GM12878 (cell line): ENCODE data around the gene ABHD2. TPM values are rescaled to one million over a fixed set of nuclear protein-coding genes. Genes with fewer than 3 reads are reported as not detected.

Source experiments
- ATAC-seq: fragments of 200-7000 bp; cut with Tn5 transposase; 3 replicates; pipeline ENCODE4 v1.9.1; 2020; ENCODE audit warnings: mild to moderate bottlenecking, moderate library complexity
- BruUV-seq: library from RNA; stranded (reverse); fragments of 400-500 nt; replicated peaks from 2 replicates; lab custom pipeline; 2021; lab: Mats Ljungman, UMichigan
- CTCF ChIA-PET: fragments of 300-600 bp; sonication (Branson Sonifier 250); formaldehyde crosslinking; extraction: SDS; loops from one replicate; lab custom pipeline; 2021; ENCODE audit warnings: inconsistent platforms; lab: Yijun Ruan, JAX
- POLR2A ChIA-PET: fragments of 350-600 bp; formaldehyde crosslinking; extraction: SDS; loops from one replicate; lab custom pipeline; 2021; ENCODE audit warnings: inconsistent platforms; lab: Charles Lee
- RAD21 ChIA-PET: fragments of 300-600 bp; sonication (Branson Sonifier 250); formaldehyde crosslinking; loops from one replicate; lab custom pipeline; 2023; ENCODE audit warnings: antibody characterized with exemption; ENCODE audit not compliant: unreplicated experiment; lab: Charles Lee
- SMC1A ChIA-PET: fragments of 300-600 bp; sonication (Branson Sonifier 250); formaldehyde crosslinking; loops from one replicate; lab custom pipeline; 2023; ENCODE audit not compliant: unreplicated experiment, uncharacterized antibody; lab: Charles Lee
- DNase-seq: peaks from one replicate; pipeline ENCODE4 v3.0.0-alpha.2; 2011; ENCODE audit warnings: low read depth, low spot score
- FAIRE-seq: peaks from 3 replicates; lab custom pipeline; 2011; peaks lifted over from hg19 to GRCh38; lab: Jason Lieb, UNC
- H2AFZ ChIP-seq: 2 replicates; pipeline ENCODE4 v1.6.0; 2011; ENCODE audit warnings: low read depth, low read length, control low read depth; ENCODE audit not compliant: control insufficient read depth
- H3K27ac ChIP-seq: 2 replicates; pipeline ENCODE4 v1.5.1; 2011; ENCODE audit warnings: control low read depth; ENCODE audit not compliant: control insufficient read depth, insufficient read depth
- H3K27me3 ChIP-seq, 2 experiments: replicated peaks in 1 of 2; 2 replicates each; pipeline versions ENCODE4 v1.6.0 to v1.6.1; 2011; ENCODE audit warnings: low read length in 1 of 2; ENCODE audit not compliant: control insufficient read depth in 2 of 2, insufficient read depth in 2 of 2
- H3K36me3 ChIP-seq, 2 experiments: 2 replicates each; pipeline ENCODE4 v1.5.1; 2011; ENCODE audit warnings: low read length in 1 of 2; ENCODE audit not compliant: control insufficient read depth in 2 of 2, insufficient read depth in 2 of 2
- H3K4me1 ChIP-seq: 2 replicates; pipeline ENCODE4 v1.6.1; 2011; ENCODE audit warnings: mild to moderate bottlenecking, low read length, moderate library complexity, mixed read lengths; ENCODE audit not compliant: control insufficient read depth, insufficient read depth
- H3K4me2 ChIP-seq: 2 replicates; pipeline ENCODE4 v1.6.0; 2011; ENCODE audit warnings: control low read depth; ENCODE audit not compliant: control insufficient read depth, insufficient read depth
- H3K4me3 ChIP-seq: fragments of 200-600 bp; sonication (generic); 2 replicates; pipeline ENCODE4 v1.5.1; 2016
- H3K79me2 ChIP-seq: 2 replicates; pipeline ENCODE4 v1.6.0; 2011; ENCODE audit warnings: low read length; ENCODE audit not compliant: control insufficient read depth, insufficient read depth
- H3K9ac ChIP-seq: 2 replicates; pipeline ENCODE4 v1.8.0; 2011; ENCODE audit warnings: low read length, control low read depth, mixed read lengths; ENCODE audit not compliant: control insufficient read depth, insufficient read depth
- H3K9me3 ChIP-seq: replicated peaks from 3 replicates; pipeline ENCODE4 v1.5.1; 2011; ENCODE audit warnings: mild to moderate bottlenecking, low read length; ENCODE audit not compliant: control insufficient read depth, insufficient read depth
- H4K20me1 ChIP-seq: 2 replicates; pipeline ENCODE4 v1.6.0; 2011; ENCODE audit not compliant: control insufficient read depth, insufficient read depth
- BCL3 ChIP-seq: IDR thresholded peaks from 2 replicates; pipeline ENCODE4 v1.6.1; 2011; ENCODE audit warnings: borderline replicate concordance, low read depth, mild to moderate bottlenecking, moderate library complexity, low read length; ENCODE audit not compliant: insufficient read depth, poor library complexity, severe bottlenecking
- CBX5 ChIP-seq: sonication (generic); IDR thresholded peaks from 2 replicates; pipeline ENCODE4 v1.6.1; 2016; ENCODE audit warnings: low read depth, moderate library complexity, mild to moderate bottlenecking, inconsistent platforms
- EP300 ChIP-seq, 2 experiments: fragments of 150-350 bp in 1 of 2; IDR thresholded peaks; 2 replicates each; pipeline ENCODE4 v1.6.1; 2011 to 2012; ENCODE audit warnings: low read depth in 2 of 2, low read length in 2 of 2, borderline replicate concordance in 1 of 2, improper control_type of control experiment in 1 of 2, inconsistent platforms in 1 of 2; ENCODE audit not compliant: control insufficient read depth in 1 of 2
- KDM1A ChIP-seq: fragments of 200-600 bp; sonication (generic); IDR thresholded peaks from 2 replicates; pipeline ENCODE4 v1.6.1; 2016; ENCODE audit warnings: borderline replicate concordance
- MYB ChIP-seq: fragments of 150-350 bp; IDR thresholded peaks from 2 replicates; pipeline ENCODE4 v1.6.1; 2014; ENCODE audit warnings: mild to moderate bottlenecking, low read depth, low read length, borderline replicate concordance
- MYC ChIP-seq: IDR thresholded peaks from 2 replicates; pipeline ENCODE4 v1.6.1; 2011; ENCODE audit warnings: mild to moderate bottlenecking, low read length, moderate library complexity, inconsistent platforms; ENCODE audit not compliant: insufficient read depth, insufficient replicate concordance, insufficient read length, severe bottlenecking
- NR2F1 ChIP-seq: fragments of 450-650 bp; conservative IDR thresholded peaks from 2 replicates; pipeline ENCODE4 v1.6.1; 2017; ENCODE audit warnings: mild to moderate bottlenecking
- SREBF2 ChIP-seq: IDR thresholded peaks from 2 replicates; pipeline ENCODE4 v1.6.1; 2012; ENCODE audit warnings: mild to moderate bottlenecking, low read length
- ZNF274 ChIP-seq: IDR thresholded peaks from one replicate; pipeline ENCODE4 v1.8.0; 2011; ENCODE audit not compliant: insufficient read length, insufficient read depth
- WGBS: methylation state at CpG from one replicate; pipeline ENCODE4 v1.1.6; 2016; ENCODE audit warnings: low lambda C conversion rate; ENCODE audit not compliant: insufficient replicate concordance, insufficient coverage; ENCODE audit errors: missing lambda C conversion rate; 5-methylcytosine and 5-hydroxymethylcytosine counted together
- in situ Hi-C: fragments of 300-500 bp; cut with MboI; formaldehyde crosslinking; loops from 9 replicates; pipeline ENCODE4 v1.14.3; 2018; ENCODE audit warnings: mixed read lengths
- intact Hi-C: fragments of 100-400 bp; cut with micrococcal nuclease; formaldehyde crosslinking; loops from one replicate; pipeline ENCODE4 v1.14.2; 2022; ENCODE audit not compliant: unreplicated experiment
- polyA plus RNA-seq, 11 experiments: library from polyadenylated mRNA; depleted of rRNA in 4 of 11; unstranded in 6 of 11; stranded (reverse) in 5 of 11; fragments of >200 nt; fragmentation: Nextera tagmentation in 4 of 11; fragmentation: Illumina TruSeq in 1 of 11; extraction: Ambion mirVana in 4 of 11; extraction: Trizol in 1 of 11; gene quantifications; 1 replicate in 1 of 11; 2 replicates in 10 of 11; pipeline versions ENCODE4 v1.2.1 to v1.2.3, GENCODE V29; 2011 to 2016; ENCODE audit warnings: inconsistent platforms in 2 of 11, missing spikeins in 2 of 11, low read depth in 1 of 11
- total RNA-seq, 4 experiments: library from RNA; depleted of rRNA in 3 of 4; stranded (reverse); fragments of >200 nt in 3 of 4; fragmentation: Illumina TruSeq in 1 of 4; extraction: Trizol in 1 of 4; gene quantifications; 2 replicates each; pipeline versions ENCODE4 v1.2.1 to v1.2.3, GENCODE V29; 2013 to 2021
- TF ChIP-seq, protein P1 (sequence below): IDR thresholded peaks from 2 replicates; pipeline ENCODE4 v1.6.1; 2012; ENCODE audit warnings: improper control_type of control experiment, low read depth, low read length; ENCODE audit not compliant: insufficient replicate concordance

Gene ABHD2
- total and polyA plus RNA-seq, 10 of the 15 experiments (the other 5 are each of a cell fraction or from before 2014, with no cell fraction given), result 1.2 to 33.6 (median 20.4) TPM

GRCh38 chr15:89198934-89199333 lies 110.7 kb downstream of the ABHD2 start:
- Histone ChIP-seq H2AFZ (no peak overlapping the region), H4K20me1 (no peaks in the 10 kb centered on the region), H3K9ac (no peak overlapping the region), H3K36me3 (peaks cover 0 to 5% of the 10 kb centered on the region in 2 experiments; a peak in 2 of 4 replicates), H3K4me2 (no peak overlapping the region), H3K9me3 (no peaks in the 10 kb centered on the region), H3K4me3 (no peak overlapping the region), H3K27ac (no peak overlapping the region), H3K4me1 (no peaks in the 10 kb centered on the region), H3K27me3 (no peaks in the 10 kb centered on the region), H3K79me2 (no peaks in the 10 kb centered on the region)
- intact Hi-C loops (no loop called here), in situ Hi-C loops (no loop called here)
- ChIA-PET RAD21 (no interaction called here), SMC1A (interaction anchor here (1.1 to 1.3 kb wide), 2 partner anchors 27 to 141 kb away, joined by 3 read pairs; no protein-coding TSS in a partner anchor), POLR2A (no interaction called here), CTCF (interaction anchor here (0.6 to 8.1 kb wide), 7 partner anchors 8 to 166 kb away, joined by 3 to 47 read pairs (median 3); no protein-coding TSS in a partner anchor)
- no peak for DNase-seq
- WGBS, result 96% methylated on average over 3 of the region's 3 CpGs
- TF ChIP-seq KDM1A (no peak), MYB (no peak), ZNF274 (no peak), MYC (no peak)
- FAIRE-seq, result no peak
- BruUV-seq, result no TSS peak
- ATAC-seq, result no peak

DNA sequence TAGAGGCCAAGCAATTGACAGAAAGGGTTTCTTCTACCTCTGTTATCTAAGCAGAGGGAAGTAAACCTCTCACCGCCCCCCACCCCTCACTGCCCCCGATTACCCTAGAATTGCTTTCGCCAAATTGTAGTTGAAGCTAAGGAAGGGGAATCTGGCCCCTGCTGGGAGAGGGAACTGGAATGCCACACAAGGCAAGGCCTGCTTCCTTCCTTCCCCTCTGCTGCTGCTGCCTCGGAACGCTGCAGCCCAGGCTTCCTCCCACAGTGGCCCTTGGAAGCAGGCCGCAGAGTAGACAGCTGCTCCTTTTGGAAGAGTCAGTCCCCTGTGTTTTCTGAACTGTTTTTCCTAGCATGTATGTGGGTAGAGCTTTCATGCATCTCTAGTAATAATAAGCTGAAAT lies 111.5 kb downstream of the ABHD2 start:
- ChIA-PET RAD21 (no interaction called here), POLR2A (no interaction called here), SMC1A (no interaction called here), CTCF (interaction anchor here (1.0 to 1.1 kb wide), 2 partner anchors 21 to 29 kb away, joined by 3 read pairs; no protein-coding TSS in a partner anchor)
- intact Hi-C loops, result loop anchor here (10.0 kb wide), 1 partner anchor 105 kb away; no protein-coding TSS in a partner anchor
- FAIRE-seq (no peak), ATAC-seq (no peak), DNase-seq (no peak)
- in situ Hi-C loops, result no loop called here
- H3K4me3 ChIP-seq, result no peak overlapping the region
- WGBS, result 79% methylated on average over 6 of the region's 6 CpGs
- no TSS peak for BruUV-seq
- no peaks in the 10 kb centered on the region for H3K79me2 ChIP-seq
- H3K9ac ChIP-seq, result no peak overlapping the region
- H3K36me3 ChIP-seq, result peaks cover 0 to 5% of the 10 kb centered on the region in 2 experiments; a peak in 2 of 4 replicates
- H3K27ac ChIP-seq, result no peak overlapping the region
- no peak overlapping the region for H2AFZ ChIP-seq
- no peaks in the 10 kb centered on the region for H3K4me1 ChIP-seq
- no peaks in the 10 kb centered on the region for H3K27me3 ChIP-seq
- no peaks in the 10 kb centered on the region for H4K20me1 ChIP-seq
- no peaks in the 10 kb centered on the region for H3K9me3 ChIP-seq
- H3K4me2 ChIP-seq, result no peak overlapping the region
- no peak for TF ChIP-seq CBX5
- no peak for TF ChIP-seq NR2F1
- TF ChIP-seq, protein P1, sequence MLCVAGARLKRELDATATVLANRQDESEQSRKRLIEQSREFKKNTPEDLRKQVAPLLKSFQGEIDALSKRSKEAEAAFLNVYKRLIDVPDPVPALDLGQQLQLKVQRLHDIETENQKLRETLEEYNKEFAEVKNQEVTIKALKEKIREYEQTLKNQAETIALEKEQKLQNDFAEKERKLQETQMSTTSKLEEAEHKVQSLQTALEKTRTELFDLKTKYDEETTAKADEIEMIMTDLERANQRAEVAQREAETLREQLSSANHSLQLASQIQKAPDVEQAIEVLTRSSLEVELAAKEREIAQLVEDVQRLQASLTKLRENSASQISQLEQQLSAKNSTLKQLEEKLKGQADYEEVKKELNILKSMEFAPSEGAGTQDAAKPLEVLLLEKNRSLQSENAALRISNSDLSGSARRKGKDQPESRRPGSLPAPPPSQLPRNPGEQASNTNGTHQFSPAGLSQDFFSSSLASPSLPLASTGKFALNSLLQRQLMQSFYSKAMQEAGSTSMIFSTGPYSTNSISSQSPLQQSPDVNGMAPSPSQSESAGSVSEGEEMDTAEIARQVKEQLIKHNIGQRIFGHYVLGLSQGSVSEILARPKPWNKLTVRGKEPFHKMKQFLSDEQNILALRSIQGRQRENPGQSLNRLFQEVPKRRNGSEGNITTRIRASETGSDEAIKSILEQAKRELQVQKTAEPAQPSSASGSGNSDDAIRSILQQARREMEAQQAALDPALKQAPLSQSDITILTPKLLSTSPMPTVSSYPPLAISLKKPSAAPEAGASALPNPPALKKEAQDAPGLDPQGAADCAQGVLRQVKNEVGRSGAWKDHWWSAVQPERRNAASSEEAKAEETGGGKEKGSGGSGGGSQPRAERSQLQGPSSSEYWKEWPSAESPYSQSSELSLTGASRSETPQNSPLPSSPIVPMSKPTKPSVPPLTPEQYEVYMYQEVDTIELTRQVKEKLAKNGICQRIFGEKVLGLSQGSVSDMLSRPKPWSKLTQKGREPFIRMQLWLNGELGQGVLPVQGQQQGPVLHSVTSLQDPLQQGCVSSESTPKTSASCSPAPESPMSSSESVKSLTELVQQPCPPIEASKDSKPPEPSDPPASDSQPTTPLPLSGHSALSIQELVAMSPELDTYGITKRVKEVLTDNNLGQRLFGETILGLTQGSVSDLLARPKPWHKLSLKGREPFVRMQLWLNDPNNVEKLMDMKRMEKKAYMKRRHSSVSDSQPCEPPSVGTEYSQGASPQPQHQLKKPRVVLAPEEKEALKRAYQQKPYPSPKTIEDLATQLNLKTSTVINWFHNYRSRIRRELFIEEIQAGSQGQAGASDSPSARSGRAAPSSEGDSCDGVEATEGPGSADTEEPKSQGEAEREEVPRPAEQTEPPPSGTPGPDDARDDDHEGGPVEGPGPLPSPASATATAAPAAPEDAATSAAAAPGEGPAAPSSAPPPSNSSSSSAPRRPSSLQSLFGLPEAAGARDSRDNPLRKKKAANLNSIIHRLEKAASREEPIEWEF, result no peak
- no peak for TF ChIP-seq SREBF2
- TF ChIP-seq BCL3, result no peak
- no peak for TF ChIP-seq EP300 (IDR thresholded peaks at IDR 0.05; ENCODE audit: borderline replicate concordance in 1 of 2, control insufficient read depth in 1 of 2, low read depth in 2 of 2, low read length in 2 of 2)
